ENCODE measurements around the gene ATP4B.

ATP4B gene

DNA sequence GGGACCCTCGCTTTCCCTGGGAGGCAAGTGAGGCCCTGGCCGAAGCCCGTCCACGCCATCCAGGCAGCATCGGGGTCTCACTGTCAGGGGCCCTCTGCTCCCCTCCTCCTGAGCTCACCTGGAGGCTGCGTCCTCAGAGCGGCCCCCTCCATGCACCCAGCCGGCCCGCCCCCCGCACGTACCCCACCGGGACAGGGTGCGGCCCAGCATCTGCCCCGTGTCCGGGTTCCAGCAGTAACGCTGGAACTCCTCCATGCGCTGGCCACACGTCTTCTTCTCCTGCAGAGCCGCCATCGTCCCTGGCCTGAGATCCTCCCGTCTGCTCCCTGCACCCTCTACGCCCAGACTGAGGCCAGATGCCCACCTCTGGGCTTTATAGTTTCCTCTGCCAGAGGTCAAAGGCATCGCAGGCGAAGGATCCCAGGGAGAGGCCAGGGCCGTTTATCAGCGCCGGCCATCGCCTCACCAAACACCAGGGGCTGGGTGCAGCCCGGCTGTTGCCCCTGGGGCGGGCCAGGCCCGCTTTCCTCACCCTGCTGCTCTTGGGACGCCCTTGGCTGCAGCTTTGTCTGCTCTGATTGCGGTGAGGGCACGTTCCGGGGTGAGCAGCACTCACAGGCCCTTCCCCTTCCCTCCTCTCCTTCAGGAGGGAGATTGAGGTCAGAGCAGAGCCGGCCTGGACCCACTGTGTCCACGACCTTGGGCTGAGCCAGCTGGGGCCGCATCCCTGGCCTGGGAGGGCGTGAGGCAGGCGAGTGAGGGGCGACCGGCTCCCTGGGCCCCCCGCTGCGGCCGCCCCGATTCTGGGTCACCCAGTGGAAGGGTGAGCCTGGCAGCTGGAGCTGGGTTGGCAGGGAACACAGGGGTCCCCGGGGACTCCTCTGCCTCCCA is at the start of gene ATP4B:
Gene ATP4B, minus strand, starts transcription at position 348 of the 891 bp plus-strand sequence. Its CDS starts 54 bp downstream, at position 294.
- no peak for DNase-seq

DNA sequence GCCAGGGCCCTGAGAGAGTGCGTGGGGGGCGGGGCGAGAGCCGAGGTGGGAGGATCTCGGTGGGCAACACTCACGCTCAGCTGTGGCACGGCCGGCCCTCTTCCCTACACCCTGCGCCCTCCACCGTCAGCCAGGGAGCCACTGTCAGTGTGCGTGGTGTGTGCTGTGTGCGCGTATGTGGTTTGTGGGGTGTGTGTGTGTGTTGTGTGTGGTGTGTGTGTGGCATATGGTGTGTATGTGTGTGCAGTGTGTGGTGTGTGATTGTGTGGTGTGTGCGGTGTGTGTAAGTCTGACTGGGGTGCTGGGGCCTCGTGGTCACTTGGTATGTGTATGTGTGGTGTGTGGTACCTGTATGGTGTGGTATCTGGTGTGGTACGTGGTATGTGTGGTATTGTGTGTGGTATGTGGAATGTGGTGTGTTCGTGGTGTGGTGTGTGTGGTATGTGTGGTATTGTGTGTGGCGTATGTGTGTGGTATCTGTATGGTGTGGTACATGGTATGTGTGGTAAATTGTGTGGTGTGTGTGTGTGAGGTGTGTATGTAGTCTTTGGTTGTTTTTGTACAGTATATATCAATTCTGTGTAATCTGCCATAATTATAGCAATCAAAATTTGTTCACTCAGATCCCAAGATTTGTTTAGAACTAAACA is 14.1 kb upstream of the ATP4B start:
- no peak for DNase-seq

DNA sequence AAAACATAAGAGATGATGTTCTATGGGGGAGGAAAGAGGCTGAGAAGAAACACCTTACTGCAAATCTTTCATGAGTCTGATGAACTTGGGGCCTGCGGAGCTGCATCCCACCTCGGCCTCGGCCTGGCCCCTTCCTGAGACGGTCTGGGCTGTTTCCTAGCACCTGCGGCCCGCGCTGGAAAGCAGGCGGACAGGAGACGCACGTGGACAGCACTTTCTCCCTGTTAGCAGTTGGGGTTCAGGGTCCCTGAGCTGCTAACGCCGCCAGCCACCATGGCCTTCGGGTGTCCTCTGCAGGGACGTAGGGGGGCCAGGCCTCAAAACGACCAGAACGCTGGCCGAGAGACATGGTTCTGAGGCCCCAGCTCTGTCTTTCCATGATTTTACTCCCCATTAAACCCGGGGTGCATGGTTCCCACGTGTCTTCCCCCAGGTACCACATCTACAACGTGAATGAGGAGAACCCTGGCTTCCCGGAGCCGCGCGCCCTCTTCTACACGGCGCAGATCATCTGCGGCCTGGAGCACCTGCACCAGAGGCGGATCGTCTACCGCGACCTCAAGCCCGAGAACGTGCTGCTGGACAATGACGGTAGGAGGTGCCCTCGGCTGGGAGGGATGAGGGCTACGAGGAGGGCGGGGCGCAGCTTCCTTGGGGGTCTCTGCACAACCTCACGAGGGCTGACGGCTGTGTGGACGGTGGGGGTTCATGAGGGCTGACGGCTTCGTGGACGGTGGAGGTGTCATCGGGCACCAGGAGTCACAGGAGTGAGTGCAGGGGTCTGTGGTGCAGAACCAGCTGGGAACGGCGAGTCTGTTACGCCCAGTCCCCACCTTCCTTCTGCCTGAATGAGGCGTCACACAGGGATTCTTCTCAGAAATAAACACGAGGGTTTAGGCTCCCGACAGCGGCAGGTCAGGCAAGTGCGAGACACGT is 13.3 kb upstream of the ATP4B start:
- no peak for DNase-seq

DNA sequence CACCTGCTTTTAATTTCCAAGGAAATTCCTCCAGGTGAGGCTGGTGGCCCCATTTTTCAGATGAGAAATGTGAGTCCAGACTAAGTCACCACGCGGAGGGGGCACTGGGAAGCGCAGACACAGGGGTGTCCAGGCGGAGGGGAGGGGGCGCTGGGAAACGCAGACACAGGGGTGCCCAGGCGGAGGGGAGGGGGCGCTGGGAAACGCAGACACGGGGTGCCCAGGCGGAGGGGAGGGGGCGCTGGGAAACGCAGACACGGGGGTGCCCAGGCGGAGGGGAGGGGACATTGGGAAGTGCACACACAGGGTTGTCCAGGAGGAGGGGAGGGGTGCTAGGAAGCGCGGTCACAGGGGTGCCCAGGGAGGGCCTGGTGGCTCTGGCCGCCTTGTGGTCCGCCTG is 12.5 kb upstream of the ATP4B start:
- no peak for DNase-seq

DNA sequence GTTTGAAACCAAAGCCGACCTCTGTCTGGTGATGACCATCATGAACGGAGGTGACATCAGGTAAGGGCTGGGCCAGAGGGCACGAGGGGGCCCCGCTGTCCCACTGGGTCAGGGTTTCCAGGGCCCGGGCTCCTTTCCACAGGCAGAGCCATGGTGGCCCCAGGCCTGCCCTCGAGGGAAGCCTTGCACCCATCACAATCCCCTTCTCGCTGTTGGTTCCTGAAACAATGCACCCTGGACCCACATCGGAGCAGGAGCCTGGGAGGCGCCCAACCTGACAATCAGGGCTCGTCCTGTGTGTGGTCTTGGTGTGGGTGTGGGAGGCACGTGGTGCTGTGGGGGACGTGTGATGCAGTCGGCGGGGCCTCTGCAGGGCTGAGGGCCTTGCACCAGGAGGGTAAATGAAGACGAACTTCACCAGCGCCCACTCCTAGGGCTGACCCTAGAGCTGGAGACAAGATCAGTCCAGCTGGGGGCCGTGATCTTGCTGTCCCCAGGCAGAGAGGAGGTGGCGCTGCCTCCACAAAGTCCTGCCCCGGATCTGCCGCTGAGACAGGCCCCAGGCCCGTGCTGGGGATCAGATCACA is 11.8 kb upstream of the ATP4B start:
- DNase-seq = no peak

DNA sequence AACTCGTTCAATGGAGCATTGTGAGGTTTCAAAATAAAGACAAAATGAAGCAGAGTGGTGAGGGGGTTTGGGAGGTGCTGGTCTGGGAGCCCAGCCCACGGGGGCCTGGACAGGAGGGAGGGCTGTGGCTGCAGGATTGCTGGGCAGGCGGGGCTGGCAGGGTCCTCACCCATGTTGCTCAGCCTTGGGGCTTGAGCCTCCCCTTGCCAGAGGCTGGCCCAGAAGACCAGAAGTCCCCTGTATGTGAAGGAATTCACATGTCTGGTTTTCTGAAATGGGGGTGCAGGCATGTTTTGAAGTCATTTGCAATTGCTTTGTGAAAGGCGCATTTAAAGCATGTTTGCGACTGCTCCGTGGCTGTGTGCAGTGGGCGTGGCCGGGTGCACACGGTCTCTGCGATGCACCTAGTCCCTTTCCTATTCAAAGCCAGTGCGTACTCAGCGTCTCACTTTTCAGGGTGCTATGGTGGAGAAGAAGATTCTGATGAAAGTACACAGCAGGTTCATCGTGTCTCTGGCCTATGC is 11.3 kb upstream of the ATP4B start:
- no peak for DNase-seq

DNA sequence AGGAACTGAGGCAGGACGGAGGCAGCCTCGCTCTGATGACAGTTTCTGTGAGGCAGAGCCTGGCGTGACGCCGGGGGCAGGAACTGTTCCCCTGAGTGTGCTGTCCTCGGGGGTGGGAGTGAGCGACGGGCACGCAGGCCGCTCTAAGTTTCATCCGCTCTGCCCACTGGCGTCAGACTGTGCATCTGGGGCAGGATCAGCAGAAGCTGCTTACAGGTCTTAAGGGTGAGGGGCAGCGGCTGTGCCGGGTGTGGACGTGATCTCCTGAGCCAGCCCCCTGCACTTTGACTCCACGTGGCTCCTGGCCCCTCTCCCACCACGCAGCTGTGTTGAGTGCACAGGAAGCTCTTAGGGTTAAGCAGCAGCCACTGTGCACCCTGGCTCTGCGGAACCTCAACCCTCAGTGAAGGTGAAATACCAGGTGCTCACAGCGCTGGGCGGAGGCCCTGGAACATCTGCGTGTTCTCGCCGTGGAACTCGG is 10.5 kb upstream of the ATP4B start:
- DNase-seq = no peak

DNA sequence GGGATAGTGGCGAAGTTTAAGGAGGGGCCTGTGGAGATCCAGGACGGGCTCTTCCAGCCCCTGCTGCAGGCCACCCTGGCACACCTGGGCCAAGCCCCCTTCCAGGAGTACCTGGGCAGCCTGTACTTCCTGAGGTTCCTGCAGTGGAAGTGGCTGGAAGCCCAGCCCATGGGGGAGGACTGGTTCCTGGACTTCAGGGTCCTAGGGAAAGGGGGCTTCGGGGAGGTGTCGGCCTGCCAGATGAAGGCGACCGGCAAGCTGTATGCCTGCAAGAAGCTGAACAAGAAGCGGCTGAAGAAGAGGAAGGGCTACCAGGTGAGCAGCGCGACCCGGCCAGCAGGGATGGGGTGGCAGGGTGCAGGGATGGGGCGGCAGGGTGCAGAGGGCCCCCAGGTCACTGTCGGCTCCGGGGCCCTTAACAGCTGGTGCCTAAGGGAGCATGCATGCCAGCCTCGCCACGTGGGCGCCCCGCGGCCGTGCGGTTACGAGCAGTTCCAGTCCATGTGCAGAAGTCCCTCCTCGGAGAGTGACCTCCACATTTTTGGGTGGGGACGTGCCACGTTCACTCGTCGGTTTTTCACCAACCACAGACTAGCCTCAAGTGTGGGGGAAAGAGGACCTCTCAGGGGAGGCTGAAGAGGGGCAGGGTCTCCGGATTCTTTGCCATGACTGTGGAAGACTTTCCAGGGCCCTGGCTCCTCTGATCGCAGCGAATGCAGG is 9.9 kb upstream of the ATP4B start:
- no peak for DNase-seq

DNA sequence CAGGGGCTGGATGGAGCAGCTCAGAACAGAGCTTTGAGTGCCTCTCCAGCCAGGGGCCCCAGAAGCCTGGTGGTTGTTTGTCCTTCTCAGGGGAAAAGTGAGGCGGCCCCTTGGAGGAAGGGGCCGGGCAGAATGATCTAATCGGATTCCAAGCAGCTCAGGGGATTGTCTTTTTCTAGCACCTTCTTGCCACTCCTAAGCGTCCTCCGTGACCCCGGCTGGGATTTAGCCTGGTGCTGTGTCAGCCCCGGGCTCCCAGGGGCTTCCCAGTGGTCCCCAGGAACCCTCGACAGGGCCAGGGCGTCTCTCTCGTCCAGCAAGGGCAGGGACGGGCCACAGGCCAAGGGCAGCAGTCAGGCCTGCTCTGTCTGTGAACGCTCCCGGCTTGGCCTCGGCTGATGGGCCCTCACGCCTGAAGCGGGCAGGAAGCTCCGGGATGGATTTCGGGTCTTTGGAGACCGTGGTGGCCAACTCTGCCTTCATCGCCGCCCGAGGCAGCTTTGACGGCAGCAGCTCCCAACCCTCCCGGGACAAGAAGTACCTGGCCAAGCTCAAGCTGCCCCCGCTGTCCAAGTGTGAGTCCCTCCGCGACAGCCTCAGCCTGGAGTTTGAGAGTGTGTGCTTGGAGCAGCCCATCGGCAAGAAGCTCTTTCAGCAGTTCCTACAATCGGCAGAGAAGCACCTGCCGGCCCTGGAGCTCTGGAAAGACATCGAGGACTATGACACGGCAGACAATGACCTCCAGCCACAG is 9.1 kb upstream of the ATP4B start, which contains the start of gene GRK1:
Gene GRK1, plus strand, starts transcription at position 269 of the 751 bp plus-strand sequence. Its CDS starts 168 bp downstream, at position 437.
- no peak for DNase-seq

DNA sequence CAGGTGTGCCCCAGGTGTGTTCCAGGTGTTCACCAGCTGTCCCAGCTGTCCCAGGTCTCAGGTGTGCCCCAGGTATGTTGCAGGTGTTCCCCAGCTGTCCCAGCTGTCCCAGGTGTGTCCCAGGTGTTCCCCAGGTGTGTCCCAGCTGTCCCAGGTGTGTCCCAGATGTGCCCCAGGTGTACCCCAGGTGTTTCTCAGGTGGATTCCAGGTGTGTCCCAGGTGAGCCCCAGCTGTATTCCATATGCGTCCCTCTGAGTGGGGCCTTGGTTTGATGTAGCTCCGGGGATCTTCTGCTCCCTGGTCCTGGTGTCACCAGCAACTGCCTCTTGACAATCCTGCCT is 8.3 kb upstream of the ATP4B start:
- no peak for DNase-seq

DNA sequence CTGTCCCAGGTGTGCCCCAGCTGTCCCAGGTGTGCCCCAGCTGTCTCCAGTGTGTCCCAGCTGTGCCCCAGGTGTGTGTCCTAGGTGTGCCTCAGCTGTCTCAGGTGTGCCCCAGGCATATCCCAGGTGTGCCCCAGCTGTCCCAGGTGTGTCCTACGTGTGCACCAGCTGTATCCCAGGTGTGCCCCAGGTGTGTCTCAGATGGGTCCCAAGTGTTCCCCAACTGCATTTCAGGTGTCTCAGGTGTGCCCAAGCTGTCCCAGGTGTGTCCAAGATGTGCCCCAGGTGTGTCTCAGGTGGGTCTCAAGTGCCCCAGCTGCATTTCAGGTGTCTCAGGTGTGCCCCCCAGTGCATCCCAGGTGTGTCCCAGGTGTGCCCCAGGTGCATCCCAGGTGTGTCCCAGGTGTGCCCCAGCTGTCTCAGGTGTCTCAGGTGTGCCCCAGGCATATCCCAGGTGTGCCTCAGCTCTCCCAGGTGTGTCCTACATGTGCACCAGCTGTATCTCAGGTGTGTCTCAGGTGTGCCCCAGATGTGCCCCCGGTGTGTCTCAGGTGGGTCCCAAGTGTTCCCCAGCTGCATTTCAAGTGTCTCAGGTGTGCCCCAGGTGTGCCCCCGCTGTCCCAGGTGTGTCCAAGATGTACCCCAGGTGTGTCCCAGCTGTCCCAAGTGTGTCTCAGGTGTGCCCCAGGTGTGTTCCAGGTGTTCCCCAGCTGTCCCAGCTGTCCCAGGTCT is 7.8 kb upstream of the ATP4B start:
- DNase-seq = no peak

DNA sequence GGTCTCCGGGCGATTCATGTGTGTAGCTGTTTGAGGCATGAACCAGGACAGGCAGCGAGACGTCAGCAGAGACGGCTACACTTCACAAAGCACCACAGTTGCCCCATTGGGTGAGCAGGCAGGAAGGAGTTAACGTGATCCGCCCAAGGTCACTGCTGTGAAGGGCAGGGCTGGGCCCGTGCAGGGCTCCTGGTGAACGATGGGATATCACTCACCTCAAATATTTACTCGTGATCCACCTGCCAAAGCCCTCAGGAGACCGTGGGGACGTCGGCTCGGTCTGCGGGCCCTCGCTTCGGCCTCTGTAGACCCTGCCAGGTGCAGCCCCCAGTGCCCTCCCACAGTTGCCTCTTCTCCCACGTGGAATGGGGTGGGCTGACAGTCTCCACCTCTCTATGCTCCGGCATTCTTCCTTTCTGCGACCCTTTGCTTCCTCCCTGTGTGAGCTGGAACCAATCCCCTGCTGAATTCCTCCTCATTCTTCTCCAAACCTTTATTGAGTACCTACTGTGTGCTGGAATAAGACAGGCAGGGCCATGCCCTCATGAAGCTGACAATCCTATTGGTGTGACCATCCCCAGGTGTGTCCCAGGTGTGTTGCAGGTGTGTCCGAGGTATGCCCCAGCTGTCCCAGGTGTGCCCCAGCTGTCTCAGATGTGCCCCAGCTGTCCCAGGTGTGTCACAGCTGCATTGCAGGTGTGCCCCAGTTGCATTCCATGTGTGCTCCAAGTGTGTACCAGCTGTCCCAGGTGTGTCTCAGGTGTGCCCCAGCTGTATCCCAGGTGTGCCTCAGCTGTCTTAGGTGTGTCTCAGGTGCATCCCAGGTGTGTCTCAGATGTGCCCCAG is 7.0 kb upstream of the ATP4B start:
- no peak for DNase-seq

DNA sequence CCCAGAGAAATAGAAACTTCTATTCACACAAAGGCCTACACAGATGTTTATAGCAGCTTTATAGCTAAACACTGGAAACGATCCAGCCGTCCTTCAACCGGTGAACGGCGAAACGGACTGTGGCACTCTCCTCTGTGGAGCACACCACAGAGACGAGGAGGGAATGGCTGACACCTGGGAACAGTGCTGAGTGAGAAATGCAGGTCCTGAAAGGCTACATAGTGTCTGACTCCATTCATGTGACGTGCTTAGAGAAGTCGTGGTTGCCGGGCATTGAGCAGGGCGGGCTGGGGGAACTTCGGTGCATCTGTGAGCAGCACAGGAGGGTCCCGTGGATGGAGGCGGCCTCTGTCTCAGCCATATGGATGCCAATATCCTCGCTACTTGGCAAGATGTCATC is 5.9 kb upstream of the ATP4B start:
- no peak for DNase-seq

DNA sequence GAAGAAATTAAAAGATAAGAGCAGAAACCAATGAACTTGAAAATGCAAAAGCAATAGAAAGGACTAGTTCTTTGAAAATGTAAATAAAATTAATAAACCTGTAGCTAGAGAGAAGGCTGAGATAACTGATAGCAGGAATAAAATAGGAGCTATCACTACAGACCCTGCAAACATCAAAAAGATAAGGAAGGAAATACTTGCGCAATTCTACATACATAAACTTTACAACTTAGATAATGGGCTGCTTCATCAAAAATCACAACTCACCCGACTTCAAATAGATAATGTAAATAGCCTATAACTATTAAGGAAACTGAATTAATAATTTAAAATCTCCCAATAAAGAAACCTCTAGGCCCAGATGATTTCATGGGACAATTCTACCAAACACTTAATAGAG is 3.5 kb upstream of the ATP4B start:
- no peak for DNase-seq

DNA sequence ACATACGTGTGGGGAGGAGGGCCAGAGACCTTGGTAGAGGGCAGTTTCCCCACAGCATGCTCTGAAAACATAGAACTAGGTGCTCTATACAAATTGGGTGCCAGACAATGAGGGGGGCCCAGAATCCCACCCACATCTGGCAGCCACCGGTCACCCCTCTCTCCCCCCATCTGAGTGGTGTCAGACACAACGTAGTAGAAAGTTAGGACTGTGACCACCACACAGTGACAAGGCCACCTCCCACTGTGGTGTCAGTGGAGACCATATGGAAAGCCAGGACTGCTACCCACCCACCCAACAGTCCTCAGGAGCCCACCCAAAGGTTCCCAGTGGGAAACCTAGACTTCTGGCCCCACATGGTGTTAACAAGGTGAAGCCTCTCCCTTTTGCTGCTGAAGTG is 2.1 kb upstream of the ATP4B start:
- DNase-seq = no peak

DNA sequence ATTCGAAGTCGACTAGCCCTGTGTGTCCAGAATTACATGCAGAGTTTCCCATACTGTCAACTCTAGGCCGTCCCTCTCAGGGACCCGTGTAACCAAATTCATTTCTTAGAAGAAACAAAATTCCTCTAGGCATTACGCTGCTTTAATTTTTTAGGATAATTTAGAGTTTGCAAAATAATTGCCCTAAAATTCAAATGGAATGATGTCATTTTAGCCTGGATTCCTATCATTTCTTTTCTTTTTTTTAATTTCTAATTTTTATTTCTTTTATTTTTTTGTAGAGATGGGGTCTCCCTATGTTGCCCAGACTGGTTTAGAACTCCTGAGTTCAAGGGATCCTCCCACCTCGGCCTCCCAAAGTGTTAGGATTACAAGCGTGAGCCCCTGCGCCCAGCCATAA is 1.3 kb upstream of the ATP4B start:
- no peak for DNase-seq

DNA sequence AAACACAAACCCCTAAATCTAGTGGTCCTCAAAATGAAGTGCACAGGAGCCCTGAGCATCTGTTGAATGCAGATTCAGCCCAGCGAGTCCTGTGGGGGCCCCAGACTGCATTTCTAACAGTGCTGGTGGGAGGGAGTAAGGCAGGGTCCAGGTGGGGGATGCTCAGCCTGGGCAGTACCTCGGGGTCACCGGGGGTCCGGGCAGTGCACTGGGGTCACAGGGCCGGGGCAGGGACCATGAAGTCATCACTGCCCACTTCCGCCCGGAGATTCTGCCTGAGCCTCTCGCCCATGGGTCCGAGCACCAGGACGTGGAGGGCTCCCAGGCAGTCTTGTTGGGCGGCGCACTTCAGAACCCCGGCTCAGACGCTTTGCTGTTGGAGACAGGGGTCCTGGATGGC is 838 bp upstream of the ATP4B start:
- no peak for DNase-seq

DNA sequence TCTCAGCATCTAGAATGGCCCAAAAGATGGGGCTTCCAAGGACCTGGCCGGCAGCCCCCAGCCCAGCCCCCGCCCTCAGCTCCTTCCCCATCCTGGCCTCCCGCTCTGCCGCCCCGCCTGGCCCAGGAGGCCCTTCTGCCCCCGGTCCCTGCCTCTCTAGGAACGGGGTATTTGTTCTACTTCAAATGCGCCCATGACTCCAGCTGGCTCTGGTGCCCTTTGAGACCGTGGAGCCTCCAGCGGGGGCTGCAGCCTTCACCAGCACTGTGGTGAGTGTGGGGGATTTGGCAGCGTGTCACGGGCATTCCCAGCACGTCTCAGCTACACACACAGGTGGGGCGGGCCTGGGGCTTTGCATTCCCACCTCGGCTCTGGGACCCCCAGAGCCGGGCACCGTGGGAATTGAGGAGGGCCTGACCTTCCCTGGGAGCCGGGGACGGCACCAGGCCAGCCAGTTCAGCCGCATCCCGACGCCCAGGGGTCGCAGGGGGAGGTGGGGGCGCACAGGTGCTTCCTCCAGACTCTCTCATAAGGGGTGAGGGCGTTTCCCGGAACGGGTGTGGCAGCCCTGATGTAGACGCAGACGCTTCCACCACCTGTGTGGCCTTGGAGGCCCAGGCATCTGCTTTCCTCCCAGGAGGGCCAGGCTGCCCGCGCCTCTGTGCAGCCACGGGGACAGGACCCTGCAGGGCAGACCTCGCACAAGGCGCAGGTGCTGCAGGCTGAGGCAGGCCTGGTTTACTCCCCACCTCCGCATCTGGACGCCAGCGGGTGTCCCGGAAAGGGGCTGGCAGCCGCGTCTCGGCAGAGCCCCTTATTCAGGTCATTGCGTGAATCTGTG is 947 bp downstream of the ATP4B start:
- no peak for DNase-seq
